Glomerular visceral epithelial cell (primary cell): ENCODE measurements around the gene BRSK2.
"Not testable (repeated sequence)": the region's sequence is repeated elsewhere in the genome, so short reads cannot be mapped to it uniquely, and the experiment has no call there.

Source experiments
- DNase-seq: peaks from one replicate; pipeline ENCODE4 v3.0.0-alpha.2; 2016; ENCODE audit errors: extremely low spot score

The BRSK2 gene

DNA sequence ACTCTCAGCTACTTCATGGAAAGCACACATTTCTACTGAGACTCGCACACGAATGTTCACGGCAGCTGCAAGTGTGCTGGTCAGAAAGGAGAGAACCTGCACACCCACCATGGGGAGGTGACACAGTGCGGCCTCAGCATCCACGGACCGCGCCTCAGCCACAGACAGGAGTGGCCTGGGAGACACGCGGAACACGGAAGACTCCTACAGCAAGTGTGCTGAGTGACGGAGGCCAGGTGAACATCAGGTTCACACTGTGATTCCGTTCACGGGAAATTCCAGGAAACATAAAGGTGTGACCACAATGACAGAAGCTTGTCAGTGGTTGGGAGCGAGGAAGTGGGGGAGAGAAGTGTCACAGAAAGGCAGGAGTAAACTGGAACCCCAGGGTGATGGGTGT is 110.2 kb downstream of the BRSK2 start:
- DNase-seq: no peak

DNA sequence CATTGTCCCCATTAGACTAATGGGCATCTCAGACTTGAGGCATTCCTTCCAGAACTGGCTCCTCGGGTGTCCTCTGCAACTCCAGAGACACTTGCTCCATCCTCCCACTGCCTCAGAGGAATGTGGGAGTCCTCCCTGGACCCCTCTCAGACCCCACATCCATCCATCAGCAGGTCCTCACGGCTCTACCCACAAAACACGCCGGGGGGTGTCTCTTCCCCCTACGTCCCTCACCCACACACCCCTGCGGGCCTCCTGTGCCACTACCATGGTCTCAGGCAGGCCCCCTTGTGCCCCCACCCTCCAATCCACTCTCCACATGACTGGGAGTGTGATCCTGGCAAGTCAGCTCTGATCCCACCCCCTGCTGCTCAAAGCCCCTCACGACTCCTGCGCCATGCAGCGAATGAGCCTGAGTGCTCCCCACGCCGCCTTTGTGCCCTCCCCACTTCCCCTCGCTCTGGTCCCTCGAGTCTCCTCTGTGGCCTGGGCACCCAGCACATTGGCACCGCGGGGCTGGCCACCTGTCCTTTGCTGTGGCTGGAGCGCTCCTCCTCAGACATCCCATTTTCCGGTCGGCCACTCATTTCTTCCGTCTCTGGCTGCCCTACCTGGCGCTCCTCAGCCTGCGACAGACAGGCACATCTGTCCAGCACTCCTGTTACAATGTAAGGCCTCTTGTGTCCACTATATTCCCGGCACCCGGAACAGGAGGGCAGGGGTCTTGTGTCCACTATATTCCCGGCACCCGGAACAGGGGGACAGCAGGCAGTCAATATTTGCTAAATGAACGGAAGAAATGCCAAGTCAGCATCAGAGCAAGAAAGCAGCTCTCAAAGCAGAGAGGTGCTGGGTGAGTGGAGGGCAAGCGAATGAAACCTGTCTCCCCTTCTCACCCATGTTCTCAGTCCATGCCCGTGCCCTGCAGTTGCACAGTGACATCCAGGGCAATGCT is 111.0 kb downstream of the BRSK2 start:
- no peak for DNase-seq

DNA sequence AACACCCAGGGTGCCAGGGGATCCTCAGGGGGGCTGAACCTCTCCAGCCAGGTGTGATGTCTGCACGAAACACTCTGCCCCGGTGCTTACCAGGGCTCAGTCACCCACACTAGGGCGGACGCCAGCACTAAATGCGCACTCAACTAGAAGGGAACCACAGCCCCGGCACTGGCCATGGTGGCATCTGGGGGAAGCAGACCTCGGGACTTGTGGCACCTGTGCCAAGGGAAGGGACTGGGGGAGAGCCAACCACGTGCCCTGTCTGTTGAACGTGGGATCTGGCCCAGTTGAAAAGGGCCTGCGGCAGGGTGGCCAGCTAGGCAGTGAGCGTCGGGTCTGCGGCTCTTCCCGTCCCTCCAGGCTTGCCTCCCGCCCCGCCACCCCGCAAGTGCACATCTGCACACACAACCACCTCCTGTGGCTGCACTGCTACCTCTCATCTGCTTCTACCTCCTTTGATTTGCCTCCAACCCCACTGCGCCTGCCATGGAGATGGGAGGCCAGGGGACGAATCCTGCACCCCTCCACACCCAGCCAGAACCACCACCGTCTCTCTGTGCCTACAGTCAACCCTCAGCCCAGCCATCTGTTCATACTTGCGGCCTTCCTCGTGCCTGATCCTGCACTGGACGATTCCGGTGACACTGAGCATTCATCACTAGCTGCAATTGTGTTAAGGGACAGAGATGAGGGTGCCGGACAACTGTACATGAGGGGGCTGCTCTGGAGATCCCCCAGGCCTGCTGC is 111.9 kb downstream of the BRSK2 start:
- no peak for DNase-seq

- DNase-seq: no peak
Measured at GRCh38 chr11:1502168-1502953, 112.6 kb downstream of the BRSK2 start.

- no peak for DNase-seq
Measured at GRCh38 chr11:1502954-1503707, 113.4 kb downstream of the BRSK2 start.

- no peak for DNase-seq
Measured at GRCh38 chr11:1503708-1504104, 114.0 kb downstream of the BRSK2 start.

DNA sequence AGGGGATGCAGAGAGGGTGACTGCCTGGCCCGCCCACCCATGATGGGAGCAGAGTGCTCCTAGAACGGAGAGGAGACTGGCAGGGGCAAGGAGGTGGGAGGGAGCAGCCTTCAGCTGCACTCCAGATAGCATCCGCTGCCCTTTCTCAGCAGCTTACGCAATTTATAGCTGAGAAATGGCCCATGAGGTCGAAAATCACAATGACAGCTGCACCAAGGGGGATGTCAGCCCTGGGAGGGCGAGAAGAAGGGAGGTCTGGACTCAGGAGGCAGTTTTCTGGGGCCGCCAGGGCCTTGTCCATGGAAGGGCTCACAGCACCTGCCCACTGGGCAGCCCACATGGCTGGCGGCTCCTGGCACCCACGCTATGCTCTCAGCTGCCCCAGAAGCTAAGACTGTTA is 114.4 kb downstream of the BRSK2 start:
- no peak for DNase-seq

- no peak for DNase-seq
Measured at GRCh38 chr11:1504581-1505290, 115.0 kb downstream of the BRSK2 start.

DNA sequence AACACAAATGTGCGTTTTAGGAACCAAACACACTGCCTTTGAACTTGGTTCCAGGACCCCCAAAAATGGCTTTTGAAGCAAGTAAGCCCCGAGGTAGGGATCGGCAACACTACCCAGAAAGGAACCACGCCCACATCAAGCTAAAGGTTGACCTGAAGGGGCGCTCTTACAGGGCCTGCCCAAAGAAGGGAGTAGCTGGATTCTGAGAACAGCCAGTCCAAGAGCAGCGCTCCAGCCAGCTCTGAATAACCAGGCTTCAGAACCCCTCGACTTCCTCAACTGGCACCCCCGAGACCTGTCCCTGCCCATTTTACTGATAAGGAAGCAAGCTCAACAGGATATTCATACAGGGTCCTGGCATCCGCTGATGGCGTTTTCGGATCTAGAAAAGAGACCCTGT is 115.7 kb downstream of the BRSK2 start:
- no peak for DNase-seq

GRCh38 chr11:1506981-1507380 is 117.2 kb downstream of the BRSK2 start:
- DNase-seq: no peak

- DNase-seq: no peak
Measured at GRCh38 chr11:1507381-1508140, 117.8 kb downstream of the BRSK2 start.

DNA sequence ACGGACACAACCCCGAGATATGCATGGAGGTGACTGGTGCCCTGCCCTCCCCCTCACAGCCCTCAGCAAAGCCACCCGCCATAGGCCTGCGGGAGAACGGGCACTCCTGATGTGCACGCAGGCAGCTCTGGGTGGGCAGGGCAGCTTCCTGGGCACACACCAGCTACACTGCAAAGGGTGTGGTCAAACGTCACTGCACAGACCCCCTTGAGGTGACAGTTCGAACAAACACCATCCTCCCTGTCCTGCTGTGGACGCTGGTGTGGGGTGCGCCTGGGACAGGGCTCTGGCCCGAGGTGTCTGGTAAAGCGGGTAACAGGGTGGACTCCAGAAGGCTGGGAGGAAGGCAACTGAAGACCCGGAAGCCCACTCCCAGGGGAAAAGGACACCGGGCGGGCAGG is 118.8 kb downstream of the BRSK2 start:
- DNase-seq: no peak

GRCh38 chr11:1508986-1509385 is 119.3 kb downstream of the BRSK2 start:
- DNase-seq: no peak

- DNase-seq: no peak
Measured at GRCh38 chr11:1509626-1510255, 120.0 kb downstream of the BRSK2 start.

- DNase-seq: not testable (repeated sequence)
Measured at GRCh38 chr11:1510351-1510750, 120.6 kb downstream of the BRSK2 start.

DNA sequence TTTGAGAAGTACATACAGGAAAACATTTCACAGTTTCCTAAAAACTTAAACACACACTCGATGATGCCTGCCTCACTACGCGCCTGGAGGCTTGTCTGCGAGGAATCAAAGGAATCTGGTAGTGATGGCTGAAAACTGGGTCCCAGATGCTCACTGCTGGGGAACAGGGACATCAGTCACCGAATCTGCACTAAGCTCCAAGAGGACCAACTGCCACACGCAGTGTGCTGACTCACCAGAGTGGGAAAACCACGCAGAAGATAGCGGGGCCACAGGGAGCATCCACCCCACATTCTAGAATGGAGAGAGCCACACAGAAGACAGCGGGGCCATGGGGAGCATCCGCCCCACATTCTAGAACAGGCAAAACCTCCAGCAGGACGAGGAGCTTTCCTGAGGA is 121.2 kb downstream of the BRSK2 start:
- DNase-seq: no peak

GRCh38 chr11:1511937-1512496 is 122.3 kb downstream of the BRSK2 start:
- no peak for DNase-seq
